Measurements from ENCODE around the gene FRRS1.
A peak's percentile ranks its signal among the peaks of the same experiment; 100 is the strongest.

Gene FRRS1

DNA sequence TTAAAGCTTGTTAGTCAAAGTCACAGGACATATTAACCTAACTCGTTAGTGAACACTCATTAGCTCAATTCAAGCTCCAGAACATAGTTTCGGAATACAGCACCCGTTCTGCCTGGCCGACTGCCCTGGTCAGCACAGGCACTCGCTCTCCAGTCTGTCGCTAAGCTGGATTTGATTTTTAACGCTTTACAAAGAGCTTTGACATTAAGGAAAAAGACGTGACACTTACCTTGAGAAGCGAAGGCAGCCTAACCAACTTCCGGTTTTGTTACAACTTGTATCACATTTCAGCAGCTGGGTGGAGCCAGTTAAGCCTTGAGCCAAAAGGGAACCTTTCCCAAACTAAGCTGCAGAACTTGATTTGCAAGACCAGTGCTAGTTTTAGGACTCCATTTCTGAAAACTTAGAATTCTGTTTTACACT, at the start of gene FRRS1:
FRRS1 (minus strand) TSS at position 258 of the 423 bp plus-strand sequence. CDS start 17,867 bp downstream, outside the sequence.
- Histone ChIP-seq H3K4me2 (ENCODE audit: insufficient read depth, low read length) (peak within 1 kb of the TSS; percentile 61), H3K4me1 (ENCODE audit: insufficient read depth, low read length) (peaks cover 21% of the 10 kb centered on the region), H3K27me3 (ENCODE audit: insufficient read depth, low read length, poor library complexity) (no peaks in the 10 kb centered on the region), H2AFZ (ENCODE audit: low read depth, low read length) (peak within 1 kb of the TSS; percentile 74), H3K9ac (ENCODE audit: low read depth, low read length) (peak within 1 kb of the TSS; percentile 52), H3K27ac (ENCODE audit: low read length) (peak within 1 kb of the TSS; percentile 74), H3K9me3 (ENCODE audit: insufficient read depth, low read length, severe bottlenecking) (no peaks in the 10 kb centered on the region), H3K4me3 (ENCODE audit: low read depth in 1 of 2, low read length in 2 of 2) (peak within 1 kb of the TSS; percentile 33 to 62), H3K79me2 (ENCODE audit: insufficient read depth, low read length) (no peaks in the 10 kb centered on the region; the same call in 1 of the 2 replicates), H4K20me1 (ENCODE audit: insufficient read depth, low read length) (no peaks in the 10 kb centered on the region), H3K36me3 (ENCODE audit: insufficient read depth, low read length) (no peaks in the 10 kb centered on the region)
- TF ChIP-seq EZH2 (IDR thresholded peaks at IDR 0.05; ENCODE audit: borderline replicate concordance, low read depth, low read length, severe bottlenecking): no peak
- TF ChIP-seq, protein P1, sequence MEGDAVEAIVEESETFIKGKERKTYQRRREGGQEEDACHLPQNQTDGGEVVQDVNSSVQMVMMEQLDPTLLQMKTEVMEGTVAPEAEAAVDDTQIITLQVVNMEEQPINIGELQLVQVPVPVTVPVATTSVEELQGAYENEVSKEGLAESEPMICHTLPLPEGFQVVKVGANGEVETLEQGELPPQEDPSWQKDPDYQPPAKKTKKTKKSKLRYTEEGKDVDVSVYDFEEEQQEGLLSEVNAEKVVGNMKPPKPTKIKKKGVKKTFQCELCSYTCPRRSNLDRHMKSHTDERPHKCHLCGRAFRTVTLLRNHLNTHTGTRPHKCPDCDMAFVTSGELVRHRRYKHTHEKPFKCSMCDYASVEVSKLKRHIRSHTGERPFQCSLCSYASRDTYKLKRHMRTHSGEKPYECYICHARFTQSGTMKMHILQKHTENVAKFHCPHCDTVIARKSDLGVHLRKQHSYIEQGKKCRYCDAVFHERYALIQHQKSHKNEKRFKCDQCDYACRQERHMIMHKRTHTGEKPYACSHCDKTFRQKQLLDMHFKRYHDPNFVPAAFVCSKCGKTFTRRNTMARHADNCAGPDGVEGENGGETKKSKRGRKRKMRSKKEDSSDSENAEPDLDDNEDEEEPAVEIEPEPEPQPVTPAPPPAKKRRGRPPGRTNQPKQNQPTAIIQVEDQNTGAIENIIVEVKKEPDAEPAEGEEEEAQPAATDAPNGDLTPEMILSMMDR (IDR thresholded peaks at IDR 0.05; ENCODE audit: borderline replicate concordance, extremely low read depth, low read length, poor library complexity, severe bottlenecking): peak; percentile 25
- peak; percentile 95 for ATAC-seq (ENCODE audit: insufficient read depth, low read depth)
- DNase-seq: peak; percentile 79

DNA sequence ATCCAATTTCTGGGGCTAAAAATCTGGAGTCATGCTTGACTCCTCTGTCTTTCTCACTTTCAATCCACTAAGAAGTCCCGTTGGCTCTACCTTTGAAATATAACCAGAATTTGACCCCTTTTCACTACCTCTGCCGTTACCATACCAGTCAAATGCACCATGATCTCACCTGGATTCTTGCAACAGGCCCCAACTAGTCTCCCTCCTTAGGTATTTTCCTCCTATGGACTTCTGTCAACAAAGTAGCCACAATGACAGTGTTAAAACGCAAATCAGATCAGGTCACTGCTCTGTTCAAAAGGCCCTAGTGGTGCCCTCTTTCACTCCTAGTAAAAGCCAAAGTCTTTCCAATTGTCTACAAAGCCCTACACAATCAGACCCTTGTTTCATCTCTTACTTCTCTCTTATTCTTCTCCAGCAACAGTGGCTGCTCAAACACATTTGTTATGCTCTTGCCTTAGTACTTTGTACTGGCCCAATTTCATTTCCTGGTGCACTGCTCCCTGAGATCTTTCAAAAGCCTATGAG, 48.0 kb upstream of the FRRS1 start:
- H2AFZ ChIP-seq (ENCODE audit: low read depth, low read length): no peak overlapping the region
- DNase-seq (no peak), ATAC-seq (ENCODE audit: insufficient read depth, low read depth) (no peak)
- H3K9me3 ChIP-seq (ENCODE audit: insufficient read depth, low read length, severe bottlenecking): no peaks in the 10 kb centered on the region
- no peaks in the 10 kb centered on the region for H3K36me3 ChIP-seq (ENCODE audit: insufficient read depth, low read length)
- H3K4me2 ChIP-seq (ENCODE audit: insufficient read depth, low read length): no peak overlapping the region
- no peaks in the 10 kb centered on the region for H3K79me2 ChIP-seq (ENCODE audit: insufficient read depth, low read length)
- H3K27me3 ChIP-seq (ENCODE audit: insufficient read depth, low read length, poor library complexity): no peaks in the 10 kb centered on the region
- no peak overlapping the region for H3K9ac ChIP-seq (ENCODE audit: low read depth, low read length)
- H3K27ac ChIP-seq (ENCODE audit: low read length): no peak overlapping the region
- H3K4me1 ChIP-seq (ENCODE audit: insufficient read depth, low read length): peaks cover 3% of the 10 kb centered on the region; the same call in 1 of the 2 replicates
- H4K20me1 ChIP-seq (ENCODE audit: insufficient read depth, low read length): no peaks in the 10 kb centered on the region
- TF ChIP-seq, protein P1 (IDR thresholded peaks at IDR 0.05; ENCODE audit: borderline replicate concordance, extremely low read depth, low read length, poor library complexity, severe bottlenecking): no peak
- TF ChIP-seq EZH2 (IDR thresholded peaks at IDR 0.05; ENCODE audit: borderline replicate concordance, low read depth, low read length, severe bottlenecking): no peak
- H3K4me3 ChIP-seq (ENCODE audit: low read depth in 1 of 2, low read length in 2 of 2): no peak overlapping the region

GRCh38 chr1:99811747-99812146, 45.3 kb upstream of the FRRS1 start:
- Histone ChIP-seq H3K4me2 (ENCODE audit: insufficient read depth, low read length) (no peak overlapping the region), H3K27ac (ENCODE audit: low read length) (no peak overlapping the region), H3K79me2 (ENCODE audit: insufficient read depth, low read length) (no peaks in the 10 kb centered on the region), H3K9ac (ENCODE audit: low read depth, low read length) (no peak overlapping the region), H2AFZ (ENCODE audit: low read depth, low read length) (no peak overlapping the region), H3K27me3 (ENCODE audit: insufficient read depth, low read length, poor library complexity) (no peaks in the 10 kb centered on the region), H3K36me3 (ENCODE audit: insufficient read depth, low read length) (no peaks in the 10 kb centered on the region), H3K4me3 (ENCODE audit: low read depth in 1 of 2, low read length in 2 of 2) (no peak overlapping the region), H4K20me1 (ENCODE audit: insufficient read depth, low read length) (no peaks in the 10 kb centered on the region), H3K9me3 (ENCODE audit: insufficient read depth, low read length, severe bottlenecking) (no peaks in the 10 kb centered on the region), H3K4me1 (ENCODE audit: insufficient read depth, low read length) (peaks cover 16% of the 10 kb centered on the region)
- no peak for ATAC-seq (ENCODE audit: insufficient read depth, low read depth)
- no peak for DNase-seq
- TF ChIP-seq EZH2 (IDR thresholded peaks at IDR 0.05; ENCODE audit: borderline replicate concordance, low read depth, low read length, severe bottlenecking): no peak
- TF ChIP-seq, protein P1 (IDR thresholded peaks at IDR 0.05; ENCODE audit: borderline replicate concordance, extremely low read depth, low read length, poor library complexity, severe bottlenecking): no peak

Measured in DND-41 (cell line).